IMR-90 (cell line): ENCODE results near the gene MFAP4. TPM values are rescaled to one million over a fixed set of nuclear protein-coding genes. Genes with fewer than 3 reads are reported as not detected.

Source experiments
- ATAC-seq: fragments of 200-7000 bp; cut with Tn5 transposase; 2 replicates; pipeline ENCODE4 v1.9.1; 2020; ENCODE audit warnings: low read depth, mild to moderate bottlenecking, moderate library complexity
- BruUV-seq: library from RNA; stranded (reverse); fragments of 400-500 nt; replicated peaks from 2 replicates; lab custom pipeline; 2021; lab: Mats Ljungman, UMichigan
- CTCF ChIA-PET: fragments of 300-600 bp; formaldehyde crosslinking; extraction: SDS; loops from one replicate; lab custom pipeline; 2021; ENCODE audit warnings: antibody characterized with exemption; lab: Yijun Ruan, JAX
- POLR2A ChIA-PET: fragments of 300-600 bp; sonication (Branson Sonifier 250); formaldehyde crosslinking; loops from one replicate; lab custom pipeline; 2022; ENCODE audit warnings: antibody characterized with exemption; ENCODE audit not compliant: unreplicated experiment; lab: Charles Lee
- DNase-seq: peaks from one replicate; pipeline ENCODE4 v3.0.0; 2013
- H2AFZ ChIP-seq: replicated peaks from 2 replicates; pipeline ENCODE3; 2013; ENCODE audit warnings: low read length, mild to moderate bottlenecking; ENCODE audit not compliant: poor library complexity
- H2AK5ac ChIP-seq: 2 replicates; pipeline ENCODE4 v1.6.1; 2013; ENCODE audit warnings: low read depth, low read length, inconsistent platforms
- H2AK9ac ChIP-seq: replicated peaks from 2 replicates; pipeline ENCODE3; 2013; ENCODE audit warnings: mild to moderate bottlenecking, low read depth, low read length, moderate library complexity; ENCODE audit not compliant: poor library complexity
- H2BK120ac ChIP-seq: 2 replicates; pipeline ENCODE4 v1.6.1; 2013; ENCODE audit warnings: low read depth, low read length, inconsistent platforms
- H2BK15ac ChIP-seq: 3 replicates; pipeline ENCODE4 v1.6.1; 2013; ENCODE audit warnings: low read depth, low read length, inconsistent platforms
- H2BK20ac ChIP-seq: 2 replicates; pipeline ENCODE4 v1.6.1; 2013; ENCODE audit warnings: low read depth, mild to moderate bottlenecking, inconsistent platforms, low read length, moderate library complexity
- H2BK5ac ChIP-seq: 2 replicates; pipeline ENCODE4 v1.6.1; 2013; ENCODE audit warnings: mild to moderate bottlenecking, low read depth, low read length, inconsistent platforms; ENCODE audit not compliant: poor library complexity, severe bottlenecking
- H3K14ac ChIP-seq: replicated peaks from 2 replicates; pipeline ENCODE4 v1.6.1; 2013; ENCODE audit warnings: low read depth, low read length, inconsistent platforms
- H3K18ac ChIP-seq: 2 replicates; pipeline ENCODE4 v1.6.1; 2013; ENCODE audit warnings: low read depth, low read length, control low read depth
- H3K23ac ChIP-seq: 2 replicates; pipeline ENCODE4 v1.6.1; 2013; ENCODE audit warnings: low read depth, low read length, inconsistent platforms
- H3K27ac ChIP-seq: 2 replicates; pipeline ENCODE4 v1.5.1; 2013; ENCODE audit warnings: mild to moderate bottlenecking, control low read depth, low read length; ENCODE audit not compliant: insufficient read depth
- H3K27me3 ChIP-seq: 2 replicates; pipeline ENCODE4 v1.6.1; 2013; ENCODE audit warnings: low read length; ENCODE audit not compliant: control insufficient read depth, insufficient read depth
- H3K36me3 ChIP-seq: 2 replicates; pipeline ENCODE4 v1.6.1; 2013; ENCODE audit warnings: low read length, mixed read lengths; ENCODE audit not compliant: control insufficient read depth, insufficient read depth
- H3K4ac ChIP-seq: 2 replicates; pipeline ENCODE4 v1.6.1; 2013; ENCODE audit warnings: low read depth, low read length, inconsistent platforms
- H3K4me1 ChIP-seq: 2 replicates; pipeline ENCODE4 v1.6.1; 2013; ENCODE audit warnings: low read length, mixed read lengths; ENCODE audit not compliant: control insufficient read depth, insufficient read depth
- H3K4me2 ChIP-seq: 2 replicates; pipeline ENCODE4 v1.6.1; 2013; ENCODE audit warnings: low read depth, mild to moderate bottlenecking, control low read depth, low read length, moderate library complexity
- H3K4me3 ChIP-seq: 2 replicates; pipeline ENCODE4 v1.5.1; 2013; ENCODE audit warnings: low read depth, mild to moderate bottlenecking, control low read depth, low read length, moderate library complexity; ENCODE audit not compliant: insufficient read depth
- H3K56ac ChIP-seq: 2 replicates; pipeline ENCODE4 v1.6.1; 2013; ENCODE audit warnings: low read length, inconsistent platforms; ENCODE audit not compliant: insufficient read depth; ENCODE audit errors: extremely low read depth
- H3K79me1 ChIP-seq, 2 experiments: 2 replicates each; pipeline ENCODE4 v1.6.1; 2013; ENCODE audit warnings: low read length in 2 of 2, inconsistent platforms in 1 of 2, low read depth in 1 of 2
- H3K9ac ChIP-seq: 2 replicates; pipeline ENCODE4 v1.6.1; 2013; ENCODE audit warnings: low read depth, low read length, control low read depth
- H3K9me1 ChIP-seq: 2 replicates; pipeline ENCODE4 v1.6.1; 2013; ENCODE audit warnings: low read length, inconsistent platforms; ENCODE audit not compliant: insufficient read depth
- H3K9me3 ChIP-seq: 2 replicates; pipeline ENCODE4 v1.6.1; 2013; ENCODE audit warnings: low read length; ENCODE audit not compliant: control insufficient read depth, insufficient read depth
- H4K20me1 ChIP-seq: 2 replicates; pipeline ENCODE4 v1.6.1; 2013; ENCODE audit warnings: low read length, inconsistent platforms; ENCODE audit not compliant: insufficient read depth
- H4K5ac ChIP-seq: 2 replicates; pipeline ENCODE4 v1.6.1; 2013; ENCODE audit warnings: mild to moderate bottlenecking, low read depth, low read length, control low read depth
- H4K8ac ChIP-seq, 2 experiments: 2 replicates each; pipeline ENCODE4 v1.6.1; 2013; ENCODE audit warnings: low read depth in 2 of 2, low read length in 2 of 2, control low read depth in 1 of 2, inconsistent platforms in 1 of 2
- H4K91ac ChIP-seq: 2 replicates; pipeline ENCODE4 v1.6.1; 2013; ENCODE audit warnings: low read depth, low read length, inconsistent platforms; ENCODE audit not compliant: insufficient read depth
- CEBPB ChIP-seq: IDR thresholded peaks from 2 replicates; pipeline ENCODE4 v1.6.1; 2012; ENCODE audit warnings: low read depth, low read length, improper control_type of control experiment
- CHD1 ChIP-seq: IDR thresholded peaks from 2 replicates; pipeline ENCODE4 v1.6.1; 2012; ENCODE audit warnings: low read depth, low read length, improper control_type of control experiment
- FOS ChIP-seq: fragments of 150-350 bp; IDR thresholded peaks from 2 replicates; pipeline ENCODE4 v1.6.1; 2016; ENCODE audit warnings: low read depth, low read length
- MAFK ChIP-seq: IDR thresholded peaks from 2 replicates; pipeline ENCODE4 v1.6.1; 2012; ENCODE audit warnings: low read depth, low read length, improper control_type of control experiment
- MAZ ChIP-seq: IDR thresholded peaks from 2 replicates; pipeline ENCODE4 v1.6.1; 2012; ENCODE audit warnings: low read depth, mild to moderate bottlenecking, low read length, improper control_type of control experiment, moderate library complexity, borderline replicate concordance
- MXI1 ChIP-seq: IDR thresholded peaks from 2 replicates; pipeline ENCODE4 v1.6.1; 2012; ENCODE audit warnings: low read depth, mild to moderate bottlenecking, low read length, moderate library complexity, borderline replicate concordance
- NFE2L2 ChIP-seq: fragments of 150-350 bp; IDR thresholded peaks from 2 replicates; pipeline ENCODE4 v1.6.1; 2016; ENCODE audit warnings: low read depth, mild to moderate bottlenecking, low read length
- RAD21 ChIP-seq: IDR thresholded peaks from 2 replicates; pipeline ENCODE4 v1.6.1; 2012; ENCODE audit warnings: low read length, improper control_type of control experiment
- RCOR1 ChIP-seq: IDR thresholded peaks from 2 replicates; pipeline ENCODE4 v1.6.1; 2012; ENCODE audit warnings: mild to moderate bottlenecking, low read length, improper control_type of control experiment; ENCODE audit not compliant: insufficient replicate concordance
- RFX5 ChIP-seq: IDR thresholded peaks from 2 replicates; pipeline ENCODE4 v1.8.0; 2012; ENCODE audit warnings: low read depth, mild to moderate bottlenecking, low read length, moderate library complexity
- WGBS, 2 experiments: methylation state at CpG; one replicate each; pipeline versions ENCODE4 v1.1.5 to v1.1.7; 2013; ENCODE audit warnings: missing lambda C conversion rate in 2 of 2; ENCODE audit not compliant: insufficient read length in 1 of 2; ENCODE audit errors: extremely low coverage in 2 of 2; 5-methylcytosine and 5-hydroxymethylcytosine counted together
- dilution Hi-C: fragments of 300-500 bp; cut with HindIII; formaldehyde crosslinking; loops from one replicate; pipeline ENCODE4 v1.14.3; 2018; ENCODE audit warnings: low sequenced_read_pairs; ENCODE audit not compliant: unreplicated experiment
- in situ Hi-C: fragments of 300-500 bp; cut with MboI; formaldehyde crosslinking; loops from 3 replicates; pipeline ENCODE4 v1.14.3; 2019; ENCODE audit warnings: low sequenced_read_pairs, inconsistent platforms, mixed read lengths
- intact Hi-C: fragments of 100-400 bp; cut with micrococcal nuclease; formaldehyde crosslinking; loops from 2 replicates; pipeline ENCODE4 v1.10.0; 2022
- polyA plus RNA-seq, 3 experiments: library from polyadenylated mRNA; depleted of rRNA; stranded (reverse); fragments of >200 nt; gene quantifications; 2 replicates each; pipeline ENCODE4 v1.2.3, GENCODE V29; 2012; ENCODE audit warnings: low replicate concordance in 1 of 3
- total RNA-seq: library from RNA; depleted of rRNA; stranded (reverse); fragments of >200 nt; gene quantifications from 2 replicates; pipeline ENCODE4 v1.2.3, GENCODE V29; 2012
- TF ChIP-seq, protein P1 (sequence below): fragments of 150-350 bp; IDR thresholded peaks from 2 replicates; pipeline ENCODE4 v1.6.1; 2017; ENCODE audit warnings: mild to moderate bottlenecking, antibody characterized with exemption, low read length, low read depth
- TF ChIP-seq, protein P2 (sequence below): conservative IDR thresholded peaks from 2 replicates; pipeline ENCODE4 v1.5.1; 2012; ENCODE audit warnings: mild to moderate bottlenecking, low read depth, low read length, improper control_type of control experiment
- TF ChIP-seq, protein P3 (sequence below): fragments of 150-350 bp; IDR thresholded peaks from 2 replicates; pipeline ENCODE4 v1.6.1; 2016; ENCODE audit warnings: low read depth, mild to moderate bottlenecking, low read length, moderate library complexity, borderline replicate concordance

Gene MFAP4
- total and polyA plus RNA-seq, 2 of the 4 experiments (the other 2 are of a cell fraction) = 7.0 to 71.6 TPM

DNA sequence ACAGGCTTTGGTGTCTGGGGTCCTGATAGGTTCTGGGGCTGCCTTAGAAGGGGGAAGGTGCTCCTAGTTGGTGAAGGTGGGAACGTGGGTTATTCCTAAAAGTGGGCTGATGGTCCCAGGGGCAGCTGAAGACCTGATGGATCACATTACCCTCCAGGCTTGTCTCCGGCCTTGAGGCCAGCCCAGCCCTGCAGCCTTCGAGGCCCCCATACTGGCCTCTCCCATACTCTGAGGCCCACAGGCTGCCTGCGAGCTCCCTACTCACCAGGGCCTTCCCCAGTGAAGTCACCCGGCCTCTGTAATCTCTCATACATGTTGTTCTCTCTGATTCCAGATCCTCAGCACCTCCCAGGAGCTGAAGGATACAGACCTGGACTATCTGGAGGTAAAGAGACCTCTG, 26.8 kb upstream of the MFAP4 start:
- intact Hi-C loops = no loop called here
- no peak for DNase-seq
- TF ChIP-seq FOS (no peak), RFX5 (no peak), MAFK (no peak), MAZ (no peak), RAD21 (no peak), CEBPB (no peak), CHD1 (no peak), NFE2L2 (no peak), MXI1 (no peak), RCOR1 (no peak)
- TF ChIP-seq, protein P1, sequence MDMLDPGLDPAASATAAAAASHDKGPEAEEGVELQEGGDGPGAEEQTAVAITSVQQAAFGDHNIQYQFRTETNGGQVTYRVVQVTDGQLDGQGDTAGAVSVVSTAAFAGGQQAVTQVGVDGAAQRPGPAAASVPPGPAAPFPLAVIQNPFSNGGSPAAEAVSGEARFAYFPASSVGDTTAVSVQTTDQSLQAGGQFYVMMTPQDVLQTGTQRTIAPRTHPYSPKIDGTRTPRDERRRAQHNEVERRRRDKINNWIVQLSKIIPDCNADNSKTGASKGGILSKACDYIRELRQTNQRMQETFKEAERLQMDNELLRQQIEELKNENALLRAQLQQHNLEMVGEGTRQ = no peak
- TF ChIP-seq, protein P2, sequence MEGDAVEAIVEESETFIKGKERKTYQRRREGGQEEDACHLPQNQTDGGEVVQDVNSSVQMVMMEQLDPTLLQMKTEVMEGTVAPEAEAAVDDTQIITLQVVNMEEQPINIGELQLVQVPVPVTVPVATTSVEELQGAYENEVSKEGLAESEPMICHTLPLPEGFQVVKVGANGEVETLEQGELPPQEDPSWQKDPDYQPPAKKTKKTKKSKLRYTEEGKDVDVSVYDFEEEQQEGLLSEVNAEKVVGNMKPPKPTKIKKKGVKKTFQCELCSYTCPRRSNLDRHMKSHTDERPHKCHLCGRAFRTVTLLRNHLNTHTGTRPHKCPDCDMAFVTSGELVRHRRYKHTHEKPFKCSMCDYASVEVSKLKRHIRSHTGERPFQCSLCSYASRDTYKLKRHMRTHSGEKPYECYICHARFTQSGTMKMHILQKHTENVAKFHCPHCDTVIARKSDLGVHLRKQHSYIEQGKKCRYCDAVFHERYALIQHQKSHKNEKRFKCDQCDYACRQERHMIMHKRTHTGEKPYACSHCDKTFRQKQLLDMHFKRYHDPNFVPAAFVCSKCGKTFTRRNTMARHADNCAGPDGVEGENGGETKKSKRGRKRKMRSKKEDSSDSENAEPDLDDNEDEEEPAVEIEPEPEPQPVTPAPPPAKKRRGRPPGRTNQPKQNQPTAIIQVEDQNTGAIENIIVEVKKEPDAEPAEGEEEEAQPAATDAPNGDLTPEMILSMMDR = no peak
- TF ChIP-seq, protein P3, sequence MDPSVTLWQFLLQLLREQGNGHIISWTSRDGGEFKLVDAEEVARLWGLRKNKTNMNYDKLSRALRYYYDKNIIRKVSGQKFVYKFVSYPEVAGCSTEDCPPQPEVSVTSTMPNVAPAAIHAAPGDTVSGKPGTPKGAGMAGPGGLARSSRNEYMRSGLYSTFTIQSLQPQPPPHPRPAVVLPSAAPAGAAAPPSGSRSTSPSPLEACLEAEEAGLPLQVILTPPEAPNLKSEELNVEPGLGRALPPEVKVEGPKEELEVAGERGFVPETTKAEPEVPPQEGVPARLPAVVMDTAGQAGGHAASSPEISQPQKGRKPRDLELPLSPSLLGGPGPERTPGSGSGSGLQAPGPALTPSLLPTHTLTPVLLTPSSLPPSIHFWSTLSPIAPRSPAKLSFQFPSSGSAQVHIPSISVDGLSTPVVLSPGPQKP = no peak
- no peak overlapping the region for H4K91ac ChIP-seq
- ChIA-PET POLR2A (no interaction called here), CTCF (no interaction called here)
- no peak overlapping the region for H3K9ac ChIP-seq
- H3K18ac ChIP-seq = no peak overlapping the region
- in situ Hi-C loops = no loop called here
- peaks cover 8% of the 10 kb centered on the region for H3K9me1 ChIP-seq
- no TSS peak for BruUV-seq
- H2AK5ac ChIP-seq = no peak overlapping the region
- H4K20me1 ChIP-seq = no peaks in the 10 kb centered on the region
- H2AFZ ChIP-seq = no peak overlapping the region
- no peak overlapping the region for H4K5ac ChIP-seq
- H3K14ac ChIP-seq = no peak overlapping the region
- H3K4ac ChIP-seq = no peak overlapping the region
- H3K4me2 ChIP-seq = no peak overlapping the region
- dilution Hi-C loops = no loop called here
- H3K36me3 ChIP-seq = no peaks in the 10 kb centered on the region
- H3K23ac ChIP-seq = no peak overlapping the region
- no peaks in the 10 kb centered on the region for H3K27me3 ChIP-seq
- no peak overlapping the region for H4K8ac ChIP-seq
- no peak for ATAC-seq
- H3K4me3 ChIP-seq = no peak overlapping the region
- peaks cover 15% of the 10 kb centered on the region for H3K4me1 ChIP-seq
- no peak overlapping the region for H2AK9ac ChIP-seq
- H3K79me1 ChIP-seq = no peaks in the 10 kb centered on the region
- H3K27ac ChIP-seq = no peak overlapping the region
- WGBS, 2 experiments = no CpG with 5 or more reads among the region's 5 CpGs
- H2BK20ac ChIP-seq = no peak overlapping the region
- no peak overlapping the region for H2BK120ac ChIP-seq
- no peak overlapping the region for H2BK5ac ChIP-seq
- no peaks in the 10 kb centered on the region for H3K9me3 ChIP-seq
- H3K56ac ChIP-seq = no peak overlapping the region
- H2BK15ac ChIP-seq = no peak overlapping the region
